GM12864 (cell line): ENCODE measurements around the gene MTREX.

Source experiments
- DNase-seq: peaks from one replicate; pipeline ENCODE4 v3.0.0-alpha.2; 2011; ENCODE audit warnings: low read depth
- H3K4me3 ChIP-seq: 2 replicates; pipeline ENCODE4 v1.5.1; 2011; ENCODE audit warnings: mild to moderate bottlenecking, low read depth, low read length, control low read depth
- CTCF ChIP-seq: IDR thresholded peaks from 2 replicates; pipeline ENCODE4 v1.5.1; 2011; ENCODE audit warnings: low read depth, mild to moderate bottlenecking, moderate library complexity, low read length, control low read depth, inconsistent platforms; ENCODE audit errors: missing control alignments

The MTREX gene

DNA sequence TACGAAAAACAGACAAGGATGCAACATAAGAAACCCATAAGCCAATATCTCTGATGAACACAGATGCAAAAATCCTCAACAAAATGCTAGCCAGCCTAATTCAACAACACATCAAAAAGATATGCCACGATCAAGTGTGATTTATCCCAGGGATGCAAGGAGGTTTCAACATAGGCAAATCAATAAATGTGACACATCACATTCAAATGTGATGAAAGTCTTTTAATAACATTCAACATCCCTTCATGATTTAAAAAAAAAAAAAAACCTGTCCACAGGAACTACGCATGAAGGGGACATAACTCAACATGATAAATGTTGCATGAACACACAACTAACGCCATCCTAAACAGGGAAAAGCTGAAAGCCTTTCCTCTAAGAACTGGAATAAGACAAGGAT lies 124.8 kb downstream of the MTREX start:
- H3K4me3 ChIP-seq, result no peak overlapping the region
- DNase-seq, result no peak
- TF ChIP-seq CTCF, result no peak

DNA sequence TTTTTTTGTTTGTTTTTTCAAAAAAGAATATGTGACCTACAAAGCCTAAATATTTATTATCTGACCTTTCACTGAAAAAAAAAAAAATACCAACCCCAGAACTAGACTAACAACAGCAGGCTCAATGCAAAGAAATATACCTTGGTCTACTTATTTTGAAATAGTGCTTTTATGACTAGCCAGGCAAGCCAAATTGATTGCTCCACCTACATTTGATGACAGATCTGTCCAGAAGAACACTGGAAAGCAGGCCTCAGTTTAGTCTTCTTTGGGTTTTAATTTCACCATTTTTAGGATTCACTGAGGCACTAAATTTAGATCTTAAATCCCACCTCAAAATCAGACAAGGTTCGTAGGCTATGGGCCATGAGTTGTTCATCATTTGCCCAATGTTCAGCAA lies 129.7 kb downstream of the MTREX start:
- H3K4me3 ChIP-seq, result no peak overlapping the region
- DNase-seq, result no peak
- no peak for TF ChIP-seq CTCF

- no peak for DNase-seq
- H3K4me3 ChIP-seq, result no peak overlapping the region
- no peak for TF ChIP-seq CTCF
Measured at GRCh38 chr5:55437859-55438206, 130.0 kb downstream of the MTREX start.

GRCh38 chr5:55438998-55439397 lies 131.2 kb downstream of the MTREX start:
- no peak for TF ChIP-seq CTCF
- no peak overlapping the region for H3K4me3 ChIP-seq

GRCh38 chr5:55440188-55440646 lies 132.4 kb downstream of the MTREX start:
- no peak for DNase-seq
- no peak for TF ChIP-seq CTCF
- no peak overlapping the region for H3K4me3 ChIP-seq

More at GRCh38 chr5:55438998-55439397, 131.2 kb downstream of the MTREX start:
- DNase-seq, result no peak

DNA sequence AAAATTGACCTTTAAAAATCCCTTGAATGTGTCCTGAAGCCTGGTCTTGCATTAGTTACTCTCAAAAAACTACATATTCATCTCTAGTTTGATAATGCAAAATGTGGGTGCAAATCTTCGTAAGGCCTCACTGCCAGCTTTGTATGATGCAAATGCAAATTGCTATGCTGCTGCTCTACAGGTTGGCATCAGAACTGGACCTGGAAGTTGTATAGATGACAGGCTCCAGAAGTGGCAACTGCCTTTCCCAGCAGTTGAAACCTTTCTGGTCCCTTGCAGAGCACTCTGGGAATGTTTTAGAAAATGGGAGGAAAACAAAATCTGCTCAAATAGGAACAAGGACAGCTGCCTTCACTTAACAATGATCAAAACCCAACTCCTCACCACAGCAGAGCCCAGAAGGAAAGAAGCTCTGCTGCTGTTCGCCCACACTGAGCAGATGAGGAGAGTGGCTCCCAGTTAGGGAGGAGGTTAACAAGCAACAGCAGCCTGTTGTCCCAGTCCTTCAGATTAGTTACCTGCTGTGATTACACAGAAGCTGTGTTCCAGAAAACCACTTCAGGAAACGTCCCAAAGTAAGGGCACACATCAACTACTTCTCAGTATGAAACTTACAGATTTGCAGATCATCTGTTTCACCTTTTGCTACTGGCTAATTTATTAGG lies 133.4 kb downstream of the MTREX start:
- H3K4me3 ChIP-seq, result no peak overlapping the region
- no peak for DNase-seq
- TF ChIP-seq CTCF, result no peak

DNA sequence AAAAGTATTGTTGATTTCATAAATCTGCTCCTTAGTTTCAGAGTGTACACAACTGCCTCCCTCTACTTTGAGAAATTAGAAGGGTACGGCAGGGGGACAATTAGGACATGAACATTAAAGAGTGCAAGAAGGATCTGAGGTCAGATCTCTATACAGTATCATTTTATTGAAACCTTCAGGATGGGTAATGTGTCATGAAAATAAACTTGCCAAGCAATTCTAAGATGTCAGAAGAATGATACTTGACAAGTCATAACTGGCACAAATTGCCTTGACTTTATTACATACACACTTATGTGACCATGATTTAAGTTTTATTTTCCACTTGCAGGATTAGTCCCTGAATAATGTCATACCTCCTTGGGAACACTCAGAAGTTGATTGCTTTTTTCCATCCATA lies 134.2 kb downstream of the MTREX start:
- H3K4me3 ChIP-seq, result no peak overlapping the region
- TF ChIP-seq CTCF, result no peak
- DNase-seq, result no peak
